T-helper 2 cell (primary cell): ENCODE data around the gene JAM3.

ENCODE experiments used
- DNase-seq, 5 experiments: peaks; one replicate each; pipeline versions ENCODE4 v3.0.0 to v3.0.0-alpha.2; 2012 to 2022
- total RNA-seq, 2 donors: gene quantifications; one replicate each; lab custom pipeline; 2026; lab: John Stamatoyannopoulos, UW

Gene JAM3
- total RNA-seq: 11.0 to 36.5 reads per million in 2 donors

DNA sequence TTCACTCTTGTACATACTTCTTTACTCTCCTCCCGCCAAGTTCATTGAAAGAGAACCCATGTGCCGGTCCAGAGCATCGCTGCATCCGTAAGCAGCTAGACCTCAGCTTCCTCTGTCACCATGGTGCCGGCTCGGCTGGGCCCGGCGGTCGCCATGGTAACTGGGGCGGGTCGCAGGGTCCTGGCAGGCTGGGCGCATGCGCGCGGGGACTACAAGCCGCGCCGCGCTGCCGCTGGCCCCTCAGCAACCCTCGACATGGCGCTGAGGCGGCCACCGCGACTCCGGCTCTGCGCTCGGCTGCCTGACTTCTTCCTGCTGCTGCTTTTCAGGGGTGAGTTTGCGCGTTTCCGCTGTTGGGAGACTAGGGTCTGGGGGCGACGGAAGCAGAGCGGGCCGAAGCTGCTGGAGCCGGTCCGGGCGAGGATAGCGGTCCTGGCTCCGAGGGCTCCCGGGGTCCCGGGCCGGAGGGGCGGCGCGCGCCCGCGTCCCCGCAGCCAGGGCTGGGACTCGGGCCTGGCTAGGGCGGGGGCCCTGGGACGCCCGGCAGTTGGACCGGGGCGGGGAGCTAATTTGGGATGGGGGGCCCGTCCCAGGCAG, at the start of gene JAM3:
Gene JAM3, plus strand, starts transcription at position 244 of the 597 bp plus-strand sequence. Its CDS starts 12 bp downstream, at position 256.
- peak; percentile 85 to 97 (median 95) for DNase-seq

DNA sequence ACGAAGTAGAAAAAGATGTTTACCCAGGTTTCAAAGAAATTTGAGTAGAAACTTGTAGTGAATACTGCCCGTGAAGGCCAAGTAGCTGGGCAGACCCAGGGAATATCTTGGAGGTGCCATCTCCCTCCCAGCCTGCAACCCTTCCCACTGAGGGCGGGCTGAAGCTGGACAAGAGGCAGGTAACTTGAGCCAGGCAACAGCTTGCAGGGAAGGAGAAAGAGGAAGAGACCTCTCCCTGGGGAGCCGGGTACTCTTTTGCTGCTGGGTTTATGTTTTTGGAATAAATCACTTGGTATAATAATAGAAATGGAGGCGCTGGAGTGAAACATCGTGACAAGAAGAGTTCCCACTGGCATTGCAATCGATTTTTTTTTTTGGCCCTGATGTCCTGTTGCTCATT, 49.4 kb upstream of the JAM3 start:
- no peak for DNase-seq

DNA sequence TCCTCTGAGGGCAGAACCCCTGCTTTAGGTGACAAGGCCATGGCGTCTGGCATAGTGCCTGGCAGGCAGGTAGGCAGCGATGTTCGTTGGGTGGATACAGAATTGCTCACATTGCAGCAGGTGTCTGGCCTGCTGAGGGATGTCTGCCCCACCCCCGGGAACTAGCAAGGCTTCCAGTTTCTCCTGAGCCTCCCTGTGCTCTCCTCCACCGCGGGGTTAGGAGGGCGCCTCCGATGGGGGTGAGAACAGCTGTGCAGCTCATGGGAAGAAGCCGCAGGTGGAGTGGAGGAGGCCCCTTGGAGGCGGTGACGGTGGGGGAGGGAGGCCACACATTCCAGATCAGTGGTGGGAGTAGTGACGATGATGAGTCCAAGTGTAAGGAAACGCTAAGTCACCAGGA, 48.3 kb upstream of the JAM3 start:
- DNase-seq: no peak

DNA sequence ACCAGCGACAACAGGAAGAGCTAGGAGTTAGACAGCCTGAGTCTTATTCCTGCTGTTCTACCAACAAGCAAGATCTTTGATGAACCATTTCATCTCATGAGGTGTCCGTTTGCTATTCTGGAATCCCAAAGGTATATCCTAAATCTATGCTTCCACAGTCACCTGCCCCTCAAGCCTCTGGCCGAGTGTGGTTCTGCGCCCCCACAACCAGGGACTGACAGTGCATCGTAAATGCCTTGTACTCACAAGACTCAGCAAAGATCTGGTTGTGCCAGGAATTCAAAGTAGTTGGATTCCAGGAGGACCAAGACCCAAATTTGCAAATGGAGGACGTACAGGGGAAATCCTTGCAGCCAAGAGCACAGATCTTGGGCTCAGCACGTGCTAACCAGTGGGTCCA, 47.5 kb upstream of the JAM3 start:
- DNase-seq: no peak

DNA sequence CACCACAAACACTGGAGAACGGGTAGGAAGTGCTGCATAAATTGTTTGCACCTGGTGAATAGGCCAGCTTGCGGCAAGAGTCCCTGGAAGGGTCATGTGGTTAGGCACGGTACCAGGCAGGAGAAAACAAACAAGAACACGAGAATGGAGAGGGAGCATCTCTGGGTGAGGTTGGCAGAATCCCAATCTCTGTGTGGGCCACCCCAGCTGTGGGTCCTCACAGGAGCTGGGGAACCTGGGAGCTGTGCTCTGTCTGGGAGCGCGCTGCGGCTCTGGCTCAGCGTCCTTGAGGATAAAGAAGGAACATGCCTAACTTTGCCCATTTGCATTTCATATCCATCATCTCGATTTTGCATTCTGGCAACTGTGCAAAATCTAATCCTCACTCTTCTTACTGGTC, 46.1 kb upstream of the JAM3 start:
- no peak for DNase-seq

DNA sequence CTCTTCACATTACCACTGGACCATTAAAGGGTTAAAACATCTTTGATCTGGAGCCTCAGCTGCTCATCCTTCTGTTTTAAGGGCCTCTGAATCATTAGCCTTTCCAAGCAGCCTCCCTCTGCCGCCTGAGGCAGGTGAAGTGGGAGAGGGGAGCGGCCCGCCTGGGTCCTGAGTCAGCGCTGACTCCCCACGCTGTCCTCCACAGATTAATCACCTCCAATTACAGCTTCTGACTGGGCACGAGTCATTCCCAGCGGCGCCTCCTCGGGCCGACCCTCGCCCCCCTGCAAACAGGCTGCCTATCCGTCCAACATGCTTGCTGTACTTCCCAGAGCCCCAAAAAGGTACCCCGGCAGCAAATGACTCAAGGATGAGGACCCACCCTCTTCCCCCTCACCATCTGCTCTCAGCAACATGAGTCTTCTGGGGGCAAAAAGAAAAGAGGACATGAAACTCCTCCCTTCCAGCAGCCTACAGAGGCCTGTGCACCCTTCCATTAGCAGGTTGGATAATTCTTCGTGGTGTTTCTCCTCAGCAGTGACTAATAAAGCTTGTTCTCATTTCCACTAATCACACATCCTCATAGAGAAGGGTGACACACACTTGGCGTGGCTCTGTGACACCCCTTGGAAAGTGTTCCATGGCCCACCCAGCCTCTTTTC, 44.3 kb upstream of the JAM3 start:
- no peak for DNase-seq

DNA sequence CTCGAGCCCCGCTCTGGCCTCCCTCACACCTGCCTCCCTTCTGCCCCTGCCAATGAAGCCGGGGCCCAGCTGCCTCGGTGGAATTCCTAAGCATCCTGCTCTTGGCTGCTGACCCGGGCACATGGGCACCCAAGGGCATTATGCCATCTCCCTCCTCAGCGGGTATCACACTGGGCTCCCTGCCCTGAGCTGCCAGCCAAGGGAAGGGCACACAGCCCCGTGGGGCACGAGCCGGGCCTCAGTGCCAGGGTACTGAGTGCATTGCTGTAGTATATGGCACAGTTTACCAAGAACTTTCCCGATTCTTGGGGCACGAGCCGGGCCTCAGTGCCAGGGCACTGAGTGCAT, 43.8 kb upstream of the JAM3 start:
- no peak for DNase-seq

DNA sequence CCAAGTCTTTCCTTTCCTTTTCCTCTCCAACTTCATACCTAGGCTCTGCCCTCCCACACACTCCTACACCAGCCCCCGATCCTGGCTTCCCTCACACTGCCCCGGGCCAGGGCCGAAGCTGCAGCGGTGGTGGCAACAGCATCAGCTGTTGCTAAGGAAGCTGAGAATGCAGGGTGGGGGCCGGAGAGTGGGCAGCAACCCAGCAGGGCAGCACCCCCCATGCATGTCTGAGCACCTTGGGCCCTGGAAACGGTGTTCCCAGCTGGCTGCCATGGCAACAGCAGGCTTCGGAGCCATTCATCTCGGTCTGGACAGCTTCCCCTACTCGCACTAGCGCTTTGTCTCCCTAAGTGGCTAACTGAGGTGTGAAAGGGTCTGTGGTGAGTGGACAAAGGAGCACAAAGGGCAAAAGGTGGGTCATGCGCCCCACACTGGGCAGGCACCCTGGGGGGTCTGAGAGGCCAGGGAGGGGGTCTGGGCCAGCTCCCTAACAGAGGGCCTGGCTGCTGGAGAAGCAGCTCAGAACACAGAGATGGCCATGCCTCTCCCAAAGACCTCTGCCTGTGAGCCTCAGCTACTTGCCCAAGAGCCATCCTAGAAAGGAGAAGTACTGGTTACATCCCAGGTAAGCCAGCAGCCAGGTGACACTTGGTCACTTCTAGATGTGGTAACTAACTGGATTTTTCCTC, 42.1 kb upstream of the JAM3 start:
- DNase-seq: no peak

DNA sequence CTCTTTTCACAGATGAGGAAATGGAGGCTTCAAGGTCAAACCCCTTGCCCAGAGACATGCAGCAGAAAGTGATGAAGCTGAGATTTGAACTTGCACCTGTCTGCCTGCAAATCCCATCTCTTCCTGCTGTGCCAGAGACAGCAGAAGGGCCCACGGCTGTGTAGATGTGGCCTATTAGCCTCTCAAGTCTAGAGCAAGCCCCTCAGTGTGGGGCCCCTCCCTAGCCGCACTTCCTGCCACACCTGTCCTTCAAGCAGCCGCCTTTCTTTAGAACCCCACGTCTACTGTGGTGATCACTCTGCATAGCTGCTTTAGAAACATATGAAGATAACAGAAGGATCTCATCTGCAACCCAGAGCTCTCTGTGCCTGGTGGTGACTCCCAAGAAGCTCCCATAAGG, 41.2 kb upstream of the JAM3 start:
- peak in 3 of 5 experiments; percentile 24 to 80 (median 35) for DNase-seq

DNA sequence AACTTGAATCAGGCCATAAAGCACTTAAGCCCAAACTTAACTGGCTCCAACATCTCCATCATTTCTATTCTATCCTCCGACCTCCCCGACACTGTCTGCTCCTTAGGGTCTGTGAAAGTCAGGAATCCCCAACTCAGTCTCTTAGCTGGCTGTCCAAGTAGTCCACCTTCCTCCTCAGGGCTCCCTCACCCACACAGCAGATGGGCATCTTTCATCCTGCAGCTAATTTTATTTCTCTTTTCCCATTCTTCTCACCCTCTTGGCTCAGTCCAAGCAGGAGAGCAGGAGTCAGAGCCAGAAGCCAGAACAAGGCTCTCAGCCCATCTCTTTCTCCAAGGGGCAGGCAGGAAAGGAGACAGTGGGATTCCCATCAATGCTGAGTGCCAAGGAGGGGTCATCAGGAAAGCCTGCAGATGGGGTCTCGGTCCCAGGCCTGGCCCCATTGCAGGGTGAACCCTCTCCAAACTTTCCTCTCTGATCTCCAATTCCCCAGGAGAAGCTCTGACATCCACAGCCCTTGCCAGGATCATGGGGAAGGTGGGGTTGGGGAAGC, 40.4 kb upstream of the JAM3 start:
- DNase-seq: no peak

DNA sequence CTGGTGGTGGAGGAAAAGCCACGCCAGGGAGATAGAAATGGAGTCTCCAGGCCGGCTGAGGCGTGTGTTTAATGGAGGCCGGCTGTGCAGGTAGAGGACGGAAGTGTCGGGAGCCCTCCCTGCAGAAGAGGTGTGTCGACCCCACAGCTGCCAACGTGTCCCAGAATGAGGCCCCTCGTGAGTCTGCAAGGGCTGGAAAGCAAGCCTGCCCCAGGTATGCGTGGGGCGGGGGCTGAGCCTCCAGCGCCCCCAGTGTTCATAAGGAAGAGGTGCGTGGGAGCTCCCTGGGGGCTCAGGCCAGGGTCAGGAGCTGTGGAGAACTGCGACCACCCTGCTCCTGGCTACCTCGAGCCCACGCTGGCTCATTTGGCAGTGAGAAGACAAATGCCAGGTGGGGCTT, 38.0 kb upstream of the JAM3 start:
- DNase-seq: no peak

DNA sequence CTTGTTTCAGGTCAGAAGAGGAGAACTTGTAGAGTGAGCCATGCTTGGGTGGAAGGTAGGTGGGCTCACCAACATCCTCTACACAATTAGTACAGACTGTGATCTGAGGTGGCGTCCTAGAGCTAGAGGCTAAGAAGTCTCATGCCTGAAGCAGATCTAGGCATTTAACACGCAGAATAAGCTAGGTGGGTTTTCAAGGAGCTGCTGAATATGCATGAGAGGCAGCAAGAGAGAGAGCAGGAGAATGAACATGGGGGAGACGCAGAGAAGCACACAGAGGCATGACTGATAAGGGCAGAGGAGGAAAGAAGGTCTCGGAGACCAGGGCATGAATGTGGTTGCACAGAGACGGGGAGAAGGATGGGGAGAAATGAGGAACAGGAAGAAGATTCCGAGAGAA, 36.8 kb upstream of the JAM3 start:
- DNase-seq: no peak

DNA sequence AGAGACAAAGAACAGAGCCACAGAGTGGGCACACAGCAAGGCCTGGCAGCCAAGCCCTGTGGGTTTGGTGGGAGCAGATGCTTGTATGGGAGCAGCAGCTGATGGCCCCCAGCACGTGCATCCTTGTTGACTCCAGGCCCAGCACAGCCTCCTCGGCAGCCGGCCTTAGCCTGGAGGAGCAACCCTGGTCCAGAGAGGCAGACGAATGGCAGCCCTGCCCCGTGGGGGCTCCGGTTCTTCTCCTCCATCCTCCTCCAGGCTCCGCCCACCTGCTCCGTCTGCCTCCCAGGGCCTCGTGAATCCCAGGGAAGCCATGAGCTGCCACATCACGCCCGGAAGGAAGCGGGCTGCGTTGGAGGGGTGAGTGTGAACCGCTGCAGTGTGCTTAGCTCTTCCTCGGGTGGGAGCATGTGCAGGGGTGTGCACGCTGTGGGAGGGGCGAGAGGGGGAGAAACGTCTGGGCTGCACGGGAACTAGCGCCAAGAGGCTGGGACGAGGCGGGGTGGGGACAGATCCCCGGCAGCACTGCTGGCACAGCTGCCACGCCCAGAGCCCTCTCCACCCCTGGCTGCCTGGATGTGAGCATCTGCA, 36.3 kb upstream of the JAM3 start:
- peak in 1 of 5 experiments; percentile 21 for DNase-seq

DNA sequence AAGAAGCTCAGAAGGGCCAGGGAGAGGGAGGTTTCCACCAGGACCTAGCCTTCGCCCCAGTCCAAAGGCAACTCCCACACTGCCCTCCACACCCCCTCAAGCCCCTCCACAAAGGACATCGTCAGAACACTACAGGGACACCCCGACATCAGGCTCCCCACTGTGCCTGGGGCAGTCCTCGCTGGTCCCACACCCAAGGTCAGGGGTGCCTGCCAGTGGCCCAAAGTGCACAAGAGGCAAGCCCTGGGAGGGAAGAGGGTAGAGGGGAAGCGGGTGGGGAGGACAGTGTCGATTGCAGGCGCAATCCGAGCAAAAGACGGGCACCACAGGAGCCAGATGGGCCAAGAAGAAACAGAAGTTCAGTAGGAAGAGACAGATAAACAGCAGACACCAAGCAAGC, 35.6 kb upstream of the JAM3 start:
- DNase-seq: no peak

DNA sequence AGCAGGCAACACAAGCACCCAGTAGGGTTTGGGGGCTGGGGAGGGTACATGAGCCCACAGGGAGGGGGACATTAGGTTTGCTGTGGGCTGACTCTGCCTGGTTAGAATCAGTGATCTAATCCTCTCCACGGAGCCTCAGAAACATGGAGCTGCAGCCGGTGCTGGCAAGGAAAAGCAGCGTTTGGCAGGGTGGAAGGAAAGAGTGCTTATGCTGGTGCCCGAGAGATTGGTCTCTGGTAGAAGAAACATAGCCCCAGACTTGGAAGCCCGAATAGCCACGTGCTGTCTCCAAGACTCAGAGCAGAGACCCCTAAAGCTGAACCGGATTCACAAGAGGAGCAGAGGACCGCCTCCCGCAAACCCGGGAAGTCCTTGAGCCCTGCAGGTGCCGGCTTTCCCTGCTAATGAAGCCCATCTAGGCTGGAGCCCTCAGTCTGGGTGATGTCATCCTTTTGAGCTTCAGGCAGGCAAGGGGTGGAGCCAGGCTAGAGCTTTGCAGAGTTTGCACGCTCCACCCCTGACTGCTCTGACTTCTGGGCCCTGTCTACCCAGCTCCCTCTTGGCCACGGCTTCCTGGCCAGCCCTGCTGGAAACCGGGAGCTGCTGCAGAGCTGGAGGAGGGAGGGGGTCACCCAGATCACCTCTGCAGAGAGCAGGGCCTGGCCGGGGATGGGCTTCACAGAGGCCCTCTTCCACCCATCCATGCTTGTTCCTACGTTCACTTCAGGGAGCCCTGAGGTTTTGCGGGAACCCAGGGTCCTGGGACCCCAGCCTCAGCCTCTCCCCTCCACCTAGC, 35.0 kb upstream of the JAM3 start:
- peak in 4 of 5 experiments; percentile 24 to 85 (median 36) for DNase-seq

DNA sequence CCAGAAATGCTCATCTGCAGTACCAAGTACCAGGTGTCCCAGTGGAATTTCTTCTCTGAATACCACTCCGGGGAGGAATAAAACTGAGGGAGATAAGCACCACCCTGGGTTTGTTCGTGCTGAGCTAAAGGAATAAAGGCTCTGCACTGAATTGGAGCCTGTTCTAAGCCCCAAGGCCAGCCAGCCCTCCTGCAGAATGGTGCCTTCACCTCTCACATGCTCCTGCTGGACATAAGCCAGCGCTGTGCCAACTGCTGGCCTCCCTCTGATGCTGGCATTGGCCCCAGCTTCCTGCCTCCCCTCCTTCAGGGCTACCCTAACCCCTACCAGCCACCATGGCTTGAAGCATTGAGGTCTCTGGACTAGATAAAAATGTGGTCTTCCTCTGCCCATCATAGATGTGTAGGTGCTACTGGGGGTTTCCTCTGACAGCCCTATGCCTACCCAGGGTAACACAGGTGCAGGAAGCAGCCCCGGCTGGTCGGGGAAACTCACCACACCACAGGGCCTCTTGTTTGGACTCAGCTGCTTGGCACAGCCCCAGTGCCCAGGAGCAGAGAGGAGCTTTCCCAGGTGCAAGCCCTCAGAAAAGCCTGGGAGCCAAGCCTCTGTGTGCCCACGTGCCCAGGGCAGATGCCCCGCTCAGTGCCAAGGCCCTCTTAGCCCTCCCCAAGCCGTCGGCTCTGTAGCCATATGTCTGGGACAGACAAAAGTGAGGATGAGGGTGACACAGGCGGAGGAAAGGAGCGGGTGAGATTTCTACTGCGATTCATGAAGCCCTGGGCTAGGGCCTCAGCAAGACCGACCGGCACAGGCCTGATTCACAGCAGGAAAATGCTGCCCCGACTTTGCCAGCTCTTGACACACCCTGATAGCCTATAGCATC, 34.1 kb upstream of the JAM3 start:
- no peak for DNase-seq

DNA sequence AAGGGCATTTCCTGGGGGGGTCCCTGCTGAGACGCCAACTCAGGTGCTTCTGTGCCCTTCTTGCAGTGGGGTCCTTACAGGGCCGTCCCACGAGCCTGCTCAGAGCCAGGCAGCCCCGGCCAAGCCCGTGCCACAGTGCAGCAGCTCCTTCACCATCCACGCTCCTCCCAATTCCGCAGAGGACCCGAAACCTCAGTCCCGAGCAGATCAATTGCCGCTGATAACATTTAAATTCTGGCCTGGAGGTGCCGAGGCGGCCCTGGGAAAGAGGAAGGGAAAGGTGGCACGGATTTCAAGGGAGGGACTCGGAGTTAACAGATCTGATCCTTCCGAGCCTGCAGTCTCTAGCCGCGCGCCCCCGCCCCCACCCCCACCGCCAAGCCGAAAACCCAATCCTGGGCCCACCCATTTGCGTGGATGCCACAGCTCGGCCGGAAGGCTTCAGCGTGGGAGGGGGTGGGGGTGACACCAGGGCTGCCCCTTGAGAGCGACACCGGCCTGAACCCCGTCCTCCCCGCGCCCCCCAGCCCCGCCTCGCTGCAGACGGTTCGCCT, 32.3 kb upstream of the JAM3 start:
- DNase-seq: no peak

DNA sequence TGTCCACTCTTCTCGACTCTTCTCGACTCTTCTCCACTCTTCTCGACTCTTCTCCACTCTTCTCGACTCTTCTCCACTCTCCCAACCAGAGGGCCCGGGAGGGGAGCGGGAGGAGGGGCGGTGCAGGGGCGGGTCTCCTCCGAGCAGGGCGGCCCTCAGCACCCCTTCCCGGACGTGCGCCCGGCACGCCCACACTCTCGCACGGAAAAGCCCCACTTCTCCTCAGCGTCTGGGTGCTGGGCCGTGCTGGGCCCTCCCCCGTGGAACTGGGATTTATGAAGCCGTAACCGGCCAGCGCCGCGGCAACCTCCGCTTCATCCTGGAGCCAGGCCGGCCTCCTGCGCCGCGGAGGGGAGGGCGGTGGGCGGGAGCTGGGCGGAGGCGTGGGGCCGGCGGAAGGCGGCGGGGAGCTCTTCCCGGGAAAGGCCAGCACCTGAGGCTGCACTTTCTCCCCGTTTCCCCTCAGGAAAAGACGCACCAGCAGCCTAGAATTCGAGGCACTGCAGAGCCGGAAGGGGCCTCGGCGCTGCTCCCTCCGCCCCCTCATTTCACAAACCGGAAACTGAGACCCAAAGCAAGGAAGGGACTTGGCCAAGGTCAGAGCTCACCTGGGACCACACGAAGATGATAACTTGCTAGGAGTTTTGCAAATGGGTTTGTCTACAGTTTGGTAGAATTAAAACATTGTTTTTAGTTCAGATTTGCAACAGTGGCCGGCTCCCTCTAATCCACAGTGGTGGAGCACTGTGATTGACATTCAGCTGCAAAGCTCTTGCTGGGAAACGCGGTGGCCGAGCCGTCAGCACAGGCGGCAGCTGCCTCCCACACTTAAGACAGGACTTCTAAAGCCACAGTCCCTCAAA, 31.6 kb upstream of the JAM3 start:
- DNase-seq: peak; percentile 37 to 79 (median 52)

DNA sequence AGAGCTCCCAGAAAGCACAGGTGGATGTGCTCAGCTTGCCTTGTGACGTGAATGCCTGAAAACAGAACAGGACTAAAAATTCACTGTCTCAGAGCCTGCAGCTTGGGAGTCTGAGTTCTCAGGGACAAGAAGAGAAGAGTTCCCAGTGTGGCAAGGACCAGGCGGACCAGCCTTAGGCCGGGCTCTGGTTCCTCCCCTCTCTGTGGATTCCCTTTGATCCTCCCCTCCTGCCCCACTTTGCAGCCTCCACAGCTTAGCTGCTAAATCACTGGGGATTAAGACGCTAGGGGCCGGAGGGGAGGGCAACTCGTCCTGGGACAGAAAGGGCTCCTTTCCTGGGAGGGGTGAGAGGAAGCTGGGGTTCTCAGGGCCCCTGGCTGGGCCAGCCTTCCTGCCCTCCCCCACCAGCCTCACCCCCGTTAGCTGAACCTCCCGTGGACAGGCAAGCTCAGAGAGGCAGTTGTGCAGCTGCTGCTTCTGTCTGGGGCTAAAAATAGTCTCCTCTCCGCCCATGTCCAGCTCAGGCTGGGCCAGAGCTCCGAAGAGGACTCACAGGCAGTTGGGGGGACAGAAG, 29.9 kb upstream of the JAM3 start:
- DNase-seq: no peak
